A673 (cell line): ENCODE measurements around the gene TMX3.

Experiments
- EZH2 ChIP-seq: fragments of 200-600 bp; sonication (generic); IDR thresholded peaks from 2 replicates; pipeline ENCODE4 v1.6.1; 2017; ENCODE audit warnings: borderline replicate concordance, low read depth, mild to moderate bottlenecking, mixed read lengths, antibody characterized with exemption, low read length; ENCODE audit not compliant: poor library complexity, severe bottlenecking
- TF ChIP-seq, protein P1 (sequence below): fragments of 300-800, 200-600 bp; sonication (generic); conservative IDR thresholded peaks from 2 replicates; pipeline ENCODE4 v1.5.1; 2017; ENCODE audit warnings: low read depth, mild to moderate bottlenecking, antibody characterized with exemption, low read length, moderate library complexity, mixed read lengths

DNA sequence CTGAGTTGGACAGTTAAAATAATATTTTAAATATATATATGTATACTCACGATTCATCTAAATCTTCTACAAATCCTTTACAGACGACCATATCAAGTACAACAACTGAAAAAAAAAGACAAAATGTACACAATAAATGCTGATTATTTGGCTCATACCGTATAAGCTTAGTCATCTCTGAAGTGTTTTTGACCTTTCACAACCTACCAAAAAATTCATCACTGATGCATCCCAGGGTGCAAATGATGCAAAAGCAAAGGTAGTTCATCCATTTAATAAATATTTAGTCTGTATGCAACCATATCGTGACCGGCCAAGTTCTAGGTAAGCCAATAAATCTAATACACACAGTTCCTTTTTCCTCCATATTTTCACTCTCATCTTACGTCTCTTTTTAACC, 1.1 kb downstream of the TMX3 start:
- TF ChIP-seq EZH2, result no peak
- TF ChIP-seq, protein P1, sequence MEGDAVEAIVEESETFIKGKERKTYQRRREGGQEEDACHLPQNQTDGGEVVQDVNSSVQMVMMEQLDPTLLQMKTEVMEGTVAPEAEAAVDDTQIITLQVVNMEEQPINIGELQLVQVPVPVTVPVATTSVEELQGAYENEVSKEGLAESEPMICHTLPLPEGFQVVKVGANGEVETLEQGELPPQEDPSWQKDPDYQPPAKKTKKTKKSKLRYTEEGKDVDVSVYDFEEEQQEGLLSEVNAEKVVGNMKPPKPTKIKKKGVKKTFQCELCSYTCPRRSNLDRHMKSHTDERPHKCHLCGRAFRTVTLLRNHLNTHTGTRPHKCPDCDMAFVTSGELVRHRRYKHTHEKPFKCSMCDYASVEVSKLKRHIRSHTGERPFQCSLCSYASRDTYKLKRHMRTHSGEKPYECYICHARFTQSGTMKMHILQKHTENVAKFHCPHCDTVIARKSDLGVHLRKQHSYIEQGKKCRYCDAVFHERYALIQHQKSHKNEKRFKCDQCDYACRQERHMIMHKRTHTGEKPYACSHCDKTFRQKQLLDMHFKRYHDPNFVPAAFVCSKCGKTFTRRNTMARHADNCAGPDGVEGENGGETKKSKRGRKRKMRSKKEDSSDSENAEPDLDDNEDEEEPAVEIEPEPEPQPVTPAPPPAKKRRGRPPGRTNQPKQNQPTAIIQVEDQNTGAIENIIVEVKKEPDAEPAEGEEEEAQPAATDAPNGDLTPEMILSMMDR, result no peak
